ENCODE data around the gene HDAC9. TPM values are rescaled to one million over a fixed set of nuclear protein-coding genes. Genes with fewer than 3 reads are reported as not detected.

The HDAC9 gene
- total RNA-seq, 1 experiment from 2014 or later = 7.7 TPM

DNA sequence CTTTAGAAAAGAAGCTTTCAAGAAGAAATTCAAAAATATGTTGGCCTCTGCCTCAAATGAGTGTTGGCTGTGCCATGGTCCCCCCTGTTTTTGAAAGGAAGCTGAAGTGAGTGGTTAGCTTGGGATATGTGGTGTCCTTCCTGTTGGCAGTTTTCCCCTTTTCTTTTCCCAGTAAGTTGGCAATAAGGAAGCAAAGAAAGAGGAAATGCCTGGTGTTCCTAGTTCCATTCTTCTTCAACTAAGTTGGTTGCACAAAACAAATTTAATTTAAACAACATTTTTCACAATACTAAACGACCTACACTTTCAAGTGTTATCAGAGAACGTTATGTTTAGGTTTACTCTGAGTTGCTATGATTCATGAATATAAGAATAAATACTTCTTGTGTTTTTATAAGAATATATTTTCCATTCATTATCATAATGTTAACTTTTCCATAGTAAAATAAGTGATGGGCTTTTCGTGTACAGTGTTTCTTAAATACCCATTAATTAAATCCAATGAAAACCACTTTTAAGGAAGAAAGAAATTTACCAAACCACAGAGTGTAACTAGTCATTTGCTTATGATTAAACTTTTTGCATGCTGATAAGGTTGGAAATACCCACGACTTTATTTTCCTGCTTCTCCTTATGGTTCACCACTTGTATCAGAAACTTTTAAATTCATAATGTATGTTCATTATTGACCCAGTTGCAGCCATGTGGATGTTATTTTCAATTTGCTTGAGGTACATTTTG lies 7.7 kb downstream of the HDAC9 start:
- Mint-ChIP-seq H3K4me3 (no peak overlapping the region), H3K9me3 (no peaks in the 10 kb centered on the region), H3K27ac (no peak overlapping the region), H3K27me3 (ENCODE audit: low read depth) (no peaks in the 10 kb centered on the region), H3K36me3 (ENCODE audit: insufficient read depth in 1 of 3, low read depth in 3 of 3) (no peaks in the 10 kb centered on the region; a peak in 1 of 7 replicates), H3K4me1 (peaks cover 16 to 21% of the 10 kb centered on the region in 2 experiments)
- no peak for DNase-seq
- no peak overlapping the region for H3K23ac ChIP-seq (ENCODE audit: insufficient read length, low read depth, low read length)
- H3K18ac ChIP-seq (ENCODE audit: insufficient read length, low read depth, low read length) = no peak overlapping the region
- no peak overlapping the region for H4K5ac ChIP-seq (ENCODE audit: insufficient read length, low read depth, low read length)
- H3T11ph ChIP-seq (ENCODE audit: low read length) = no peak overlapping the region
- no peaks in the 10 kb centered on the region for H4K20me1 ChIP-seq (ENCODE audit: control insufficient read depth, insufficient read depth, insufficient read length)
- no peak overlapping the region for H3K14ac ChIP-seq (ENCODE audit: insufficient read depth, low read length)
- H4K91ac ChIP-seq (ENCODE audit: insufficient read length, low read depth, low read length) = no peak overlapping the region
- H2BK120ac ChIP-seq (ENCODE audit: low read depth, low read length, poor library complexity, severe bottlenecking) = no peak overlapping the region
- TF ChIP-seq, protein P1, sequence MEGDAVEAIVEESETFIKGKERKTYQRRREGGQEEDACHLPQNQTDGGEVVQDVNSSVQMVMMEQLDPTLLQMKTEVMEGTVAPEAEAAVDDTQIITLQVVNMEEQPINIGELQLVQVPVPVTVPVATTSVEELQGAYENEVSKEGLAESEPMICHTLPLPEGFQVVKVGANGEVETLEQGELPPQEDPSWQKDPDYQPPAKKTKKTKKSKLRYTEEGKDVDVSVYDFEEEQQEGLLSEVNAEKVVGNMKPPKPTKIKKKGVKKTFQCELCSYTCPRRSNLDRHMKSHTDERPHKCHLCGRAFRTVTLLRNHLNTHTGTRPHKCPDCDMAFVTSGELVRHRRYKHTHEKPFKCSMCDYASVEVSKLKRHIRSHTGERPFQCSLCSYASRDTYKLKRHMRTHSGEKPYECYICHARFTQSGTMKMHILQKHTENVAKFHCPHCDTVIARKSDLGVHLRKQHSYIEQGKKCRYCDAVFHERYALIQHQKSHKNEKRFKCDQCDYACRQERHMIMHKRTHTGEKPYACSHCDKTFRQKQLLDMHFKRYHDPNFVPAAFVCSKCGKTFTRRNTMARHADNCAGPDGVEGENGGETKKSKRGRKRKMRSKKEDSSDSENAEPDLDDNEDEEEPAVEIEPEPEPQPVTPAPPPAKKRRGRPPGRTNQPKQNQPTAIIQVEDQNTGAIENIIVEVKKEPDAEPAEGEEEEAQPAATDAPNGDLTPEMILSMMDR (conservative IDR thresholded peaks at IDR 0.05) = no peak
- no peak overlapping the region for H3K27ac ChIP-seq (ENCODE audit: insufficient read length, low read depth, low read length)
- no peaks in the 10 kb centered on the region for H3K79me1 ChIP-seq (ENCODE audit: insufficient read depth, low read depth, low read length, poor library complexity, severe bottlenecking)
- H3K9ac ChIP-seq (ENCODE audit: extremely low read depth, insufficient read length, low read length) = no peak overlapping the region
- no peak overlapping the region for H2AK5ac ChIP-seq (ENCODE audit: insufficient read length, low read length)
- H2BK20ac ChIP-seq (ENCODE audit: low read depth, low read length, poor library complexity, severe bottlenecking) = no peak overlapping the region
- no peak overlapping the region for H3K4me2 ChIP-seq (ENCODE audit: insufficient read depth, insufficient read length, low read length)
- no peaks in the 10 kb centered on the region for H3K27me3 ChIP-seq (ENCODE audit: insufficient read depth, low read length)
- no peak overlapping the region for H2BK5ac ChIP-seq (ENCODE audit: insufficient read length, low read length)
- H3K4me1 ChIP-seq (ENCODE audit: insufficient read depth, low read length) = no peaks in the 10 kb centered on the region
- no peak overlapping the region for H2BK15ac ChIP-seq (ENCODE audit: low read depth, low read length)
- WGBS (ENCODE audit: extremely low coverage, insufficient read length, low lambda C conversion rate) = no CpG with 5 or more reads among the region's 4 CpGs
- H3K56ac ChIP-seq (ENCODE audit: insufficient read length, low read depth, low read length) = no peak overlapping the region
- no peak overlapping the region for H3K4ac ChIP-seq (ENCODE audit: low read depth, low read length)
- H3K23me2 ChIP-seq (ENCODE audit: insufficient read length, low read depth, low read length, poor library complexity, severe bottlenecking) = no peaks in the 10 kb centered on the region
- no peaks in the 10 kb centered on the region for H3K9me3 ChIP-seq (ENCODE audit: control insufficient read depth, low read depth, low read length)
- no peak overlapping the region for H2AFZ ChIP-seq (ENCODE audit: low read length)
- H4K8ac ChIP-seq (replicated peaks; ENCODE audit: insufficient read length, low read depth, low read length) = no peak overlapping the region
- no peaks in the 10 kb centered on the region for H3K79me2 ChIP-seq (ENCODE audit: insufficient read depth, low read length)
- H2BK12ac ChIP-seq (ENCODE audit: insufficient read length, low read depth, low read length) = no peak overlapping the region

All from H9 (cell line).